HG02678 (cell line): ENCODE results near the gene BCKDHB.

Experiments
- ATAC-seq: cut with Tn5 transposase; IDR thresholded peaks from one replicate; pipeline ENCODE4 v1.9.1; 2021; ENCODE audit warnings: mild to moderate bottlenecking, moderate library complexity; ENCODE audit not compliant: unreplicated experiment

The BCKDHB gene

GRCh38 chr6:80148220-80148619 lies 41.7 kb downstream of the BCKDHB start:
- ATAC-seq = no peak

- ATAC-seq = no peak
These were observed 45.2 kb downstream of the BCKDHB start for GRCh38 chr6:80151635-80152034.

- ATAC-seq = no peak
These were observed 47.7 kb downstream of the BCKDHB start for GRCh38 chr6:80154160-80154559.

GRCh38 chr6:80156221-80156620 lies 49.8 kb downstream of the BCKDHB start:
- ATAC-seq = no peak

- no peak for ATAC-seq
These were observed 52.1 kb downstream of the BCKDHB start for GRCh38 chr6:80158478-80158989.

GRCh38 chr6:80161434-80161833 lies 55.0 kb downstream of the BCKDHB start:
- ATAC-seq = no peak

- ATAC-seq = peak; percentile 71
These were observed 57.3 kb downstream of the BCKDHB start for GRCh38 chr6:80163754-80164187.

- peak; percentile 94 for ATAC-seq
These were observed 58.7 kb downstream of the BCKDHB start for GRCh38 chr6:80165143-80165542.

- ATAC-seq = no peak
These were observed 59.3 kb downstream of the BCKDHB start for GRCh38 chr6:80165819-80166218.

- ATAC-seq = no peak
These were observed 64.0 kb downstream of the BCKDHB start for GRCh38 chr6:80170433-80170832.

- no peak for ATAC-seq
These were observed 66.9 kb downstream of the BCKDHB start for GRCh38 chr6:80173411-80173810.

GRCh38 chr6:80174900-80175572 lies 68.6 kb downstream of the BCKDHB start:
- peak; percentile 55 for ATAC-seq

- no peak for ATAC-seq
These were observed 73.2 kb downstream of the BCKDHB start for GRCh38 chr6:80179695-80180094.

- peak; percentile 78 for ATAC-seq
These were observed 75.0 kb downstream of the BCKDHB start for GRCh38 chr6:80181352-80182081.

- no peak for ATAC-seq
These were observed 75.8 kb downstream of the BCKDHB start for GRCh38 chr6:80182308-80182707.

- no peak for ATAC-seq
These were observed 76.7 kb downstream of the BCKDHB start for GRCh38 chr6:80183019-80183795.

GRCh38 chr6:80185492-80185891 lies 79.0 kb downstream of the BCKDHB start:
- ATAC-seq = no peak

GRCh38 chr6:80186082-80186481 lies 79.6 kb downstream of the BCKDHB start:
- no peak for ATAC-seq

GRCh38 chr6:80196906-80197305 lies 90.4 kb downstream of the BCKDHB start:
- ATAC-seq = no peak

GRCh38 chr6:80197474-80197873 lies 91.0 kb downstream of the BCKDHB start:
- ATAC-seq = no peak

GRCh38 chr6:80197986-80198385 lies 91.5 kb downstream of the BCKDHB start:
- ATAC-seq = no peak
